MM.1S (cell line): ENCODE data around the gene INO80.

Experiments
- EZH2 ChIP-seq: fragments of 300-600 bp; sonication (generic); optimal IDR thresholded peaks from 2 replicates; pipeline ENCODE3; 2017; ENCODE audit warnings: low read depth, mild to moderate bottlenecking, antibody characterized with exemption, low read length, mixed read lengths
- EZH2phosphoT487 ChIP-seq: fragments of 300-600 bp; sonication (generic); IDR thresholded peaks from 2 replicates; pipeline ENCODE4 v1.6.1; 2018; ENCODE audit warnings: antibody characterized with exemption, low read length
- TF ChIP-seq, protein P1 (sequence below): fragments of 300-600 bp; sonication (generic); IDR thresholded peaks from 2 replicates; pipeline ENCODE4 v1.5.1; 2016; ENCODE audit warnings: antibody characterized with exemption, low read length, mixed read lengths

DNA sequence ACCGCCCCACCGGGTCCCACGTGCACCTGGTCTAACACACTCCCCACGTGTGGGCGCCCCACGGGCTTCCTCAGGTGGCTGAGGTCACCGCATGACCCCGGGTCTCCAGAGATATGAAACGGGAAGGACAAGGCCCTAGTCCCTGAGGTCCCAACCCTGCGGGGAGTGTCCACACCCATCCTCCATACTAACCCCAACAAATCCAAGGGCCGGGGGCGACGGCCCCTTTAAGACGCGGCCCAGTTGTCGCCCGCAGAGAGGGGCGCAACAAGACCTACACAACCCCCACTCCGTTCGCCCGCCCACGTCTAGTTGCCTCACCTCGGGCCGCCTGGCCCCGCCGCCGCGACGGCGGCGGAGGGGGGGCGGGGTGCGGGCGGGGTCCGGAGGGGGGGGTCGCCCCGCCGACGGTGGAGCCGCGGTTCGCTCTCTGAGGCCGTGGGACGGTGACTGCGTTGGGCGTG, 396 bp downstream of the INO80 start:
- TF ChIP-seq EZH2 (no peak), EZH2phosphoT487 (no peak)
- TF ChIP-seq, protein P1, sequence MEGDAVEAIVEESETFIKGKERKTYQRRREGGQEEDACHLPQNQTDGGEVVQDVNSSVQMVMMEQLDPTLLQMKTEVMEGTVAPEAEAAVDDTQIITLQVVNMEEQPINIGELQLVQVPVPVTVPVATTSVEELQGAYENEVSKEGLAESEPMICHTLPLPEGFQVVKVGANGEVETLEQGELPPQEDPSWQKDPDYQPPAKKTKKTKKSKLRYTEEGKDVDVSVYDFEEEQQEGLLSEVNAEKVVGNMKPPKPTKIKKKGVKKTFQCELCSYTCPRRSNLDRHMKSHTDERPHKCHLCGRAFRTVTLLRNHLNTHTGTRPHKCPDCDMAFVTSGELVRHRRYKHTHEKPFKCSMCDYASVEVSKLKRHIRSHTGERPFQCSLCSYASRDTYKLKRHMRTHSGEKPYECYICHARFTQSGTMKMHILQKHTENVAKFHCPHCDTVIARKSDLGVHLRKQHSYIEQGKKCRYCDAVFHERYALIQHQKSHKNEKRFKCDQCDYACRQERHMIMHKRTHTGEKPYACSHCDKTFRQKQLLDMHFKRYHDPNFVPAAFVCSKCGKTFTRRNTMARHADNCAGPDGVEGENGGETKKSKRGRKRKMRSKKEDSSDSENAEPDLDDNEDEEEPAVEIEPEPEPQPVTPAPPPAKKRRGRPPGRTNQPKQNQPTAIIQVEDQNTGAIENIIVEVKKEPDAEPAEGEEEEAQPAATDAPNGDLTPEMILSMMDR: no peak
